ENCODE measurements around the gene DNAL1.

DNA sequence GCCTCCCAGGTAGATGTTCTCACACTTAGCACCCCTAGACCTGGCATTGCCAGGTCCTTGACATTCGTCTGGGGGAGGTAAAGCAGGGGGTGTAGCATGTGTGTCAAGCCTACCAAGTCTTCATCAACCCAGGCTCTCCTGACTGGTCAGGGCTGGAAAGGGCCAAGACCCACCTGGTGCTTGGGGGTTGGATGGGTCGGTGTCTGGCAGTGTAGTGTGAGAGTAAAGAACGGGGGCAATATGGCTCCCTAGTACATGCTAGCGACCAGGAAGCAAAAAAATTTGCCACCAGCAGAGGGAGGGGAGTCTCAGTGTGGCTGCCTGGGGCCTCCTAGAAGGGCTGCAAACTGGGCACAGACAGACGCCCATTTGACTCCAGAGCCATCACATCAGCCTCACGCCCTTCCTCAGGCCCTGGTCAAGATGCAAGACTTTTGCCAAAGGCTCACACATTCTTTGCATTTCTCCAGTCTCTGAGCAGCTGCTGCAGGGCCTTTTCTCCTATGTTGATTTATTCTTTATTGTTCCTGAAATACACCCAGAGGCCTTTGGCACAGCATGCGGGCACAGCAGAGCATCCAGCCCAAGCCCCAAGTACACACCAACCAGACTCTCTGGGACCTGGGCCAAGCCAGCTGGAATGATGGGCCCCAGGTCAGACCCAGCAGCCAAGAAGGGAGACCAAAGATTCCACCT is 107.7 kb downstream of the DNAL1 start:
- TF ChIP-seq CTCF (IDR thresholded peaks at IDR 0.05): peak in 2 of 4 experiments; percentile 41 to 48
- TF ChIP-seq POLR2A (IDR thresholded peaks at IDR 0.05): no peak

Data from prostate gland (tissue), 2 donors.